ENCODE data around the gene MAP7D3. TPM values are rescaled to one million over a fixed set of nuclear protein-coding genes. Genes with fewer than 3 reads are reported as not detected.
A peak's percentile ranks its signal among the peaks of the same experiment; 100 is the strongest.

Gene MAP7D3
- total RNA-seq, 1 experiment from 2014 or later, result 18.0 TPM

- Mint-ChIP-seq H3K4me1 (ENCODE audit: insufficient read depth, unreplicated experiment) (peaks cover 11% of the 10 kb centered on the region), H3K9me3 (ENCODE audit: unreplicated experiment) (no peaks in the 10 kb centered on the region), H3K27me3 (ENCODE audit: insufficient read depth, unreplicated experiment) (peaks cover 58% of the 10 kb centered on the region), H3K36me3 (ENCODE audit: insufficient read depth, unreplicated experiment) (peaks cover 6% of the 10 kb centered on the region), H3K27ac (ENCODE audit: low read depth, unreplicated experiment) (no peak overlapping the region), H3K4me3 (ENCODE audit: unreplicated experiment) (no peak overlapping the region)
- BruUV-seq (replicated peaks), result no TSS peak
- intact Hi-C loops (cut with micrococcal nuclease), result no loop called here
- no peak for TF ChIP-seq CTCF (IDR thresholded peaks at IDR 0.05; ENCODE audit: unreplicated experiment)
- CTCF ChIA-PET, result interaction anchor here (1.5 kb wide), 1 partner anchor 12 kb away, joined by 7 read pairs; no protein-coding TSS in a partner anchor
- POLR2A ChIA-PET, result no interaction called here
- no peak for DNase-seq (ENCODE audit: unreplicated experiment)
Measured at GRCh38 chrX:136189222-136189621, 62.0 kb downstream of the MAP7D3 start.

- Mint-ChIP-seq H3K9me3 (ENCODE audit: unreplicated experiment) (no peaks in the 10 kb centered on the region), H3K27ac (ENCODE audit: low read depth, unreplicated experiment) (peak overlapping the region; percentile 31), H3K4me1 (ENCODE audit: insufficient read depth, unreplicated experiment) (peaks cover 6% of the 10 kb centered on the region), H3K36me3 (ENCODE audit: insufficient read depth, unreplicated experiment) (peaks cover 6% of the 10 kb centered on the region), H3K27me3 (ENCODE audit: insufficient read depth, unreplicated experiment) (peaks cover 43% of the 10 kb centered on the region), H3K4me3 (ENCODE audit: unreplicated experiment) (no peak overlapping the region)
- BruUV-seq (replicated peaks), result no TSS peak
- no peak for DNase-seq (ENCODE audit: unreplicated experiment)
- no peak for TF ChIP-seq CTCF (IDR thresholded peaks at IDR 0.05; ENCODE audit: unreplicated experiment)
- ChIA-PET POLR2A (no interaction called here), CTCF (interaction anchor here (0.7 to 1.2 kb wide), 2 partner anchors 47 to 157 kb away, joined by 3 read pairs; no protein-coding TSS in a partner anchor)
- intact Hi-C loops (cut with micrococcal nuclease), result no loop called here
Measured at GRCh38 chrX:136186023-136186413, 65.2 kb downstream of the MAP7D3 start.

- no TSS peak for BruUV-seq (replicated peaks)
- intact Hi-C loops (cut with micrococcal nuclease), result no loop called here
- H3K4me3 Mint-ChIP-seq (ENCODE audit: unreplicated experiment), result no peak overlapping the region
- ChIA-PET CTCF (interaction anchor here (0.7 kb wide), 1 partner anchor 48 kb away, joined by 3 read pairs; no protein-coding TSS in a partner anchor), POLR2A (no interaction called here)
- peaks cover 5% of the 10 kb centered on the region for H3K4me1 Mint-ChIP-seq (ENCODE audit: insufficient read depth, unreplicated experiment)
- H3K36me3 Mint-ChIP-seq (ENCODE audit: insufficient read depth, unreplicated experiment), result peaks cover 6% of the 10 kb centered on the region
- peak; percentile 46 for DNase-seq (ENCODE audit: unreplicated experiment)
- H3K27ac Mint-ChIP-seq (ENCODE audit: low read depth, unreplicated experiment), result peak overlapping the region; percentile 31
- peaks cover 45% of the 10 kb centered on the region for H3K27me3 Mint-ChIP-seq (ENCODE audit: insufficient read depth, unreplicated experiment)
- H3K9me3 Mint-ChIP-seq (ENCODE audit: unreplicated experiment), result no peaks in the 10 kb centered on the region
- no peak for TF ChIP-seq CTCF (IDR thresholded peaks at IDR 0.05; ENCODE audit: unreplicated experiment)
Measured at GRCh38 chrX:136185401-136186022, 65.7 kb downstream of the MAP7D3 start.

GRCh38 chrX:136183917-136184316 lies 67.3 kb downstream of the MAP7D3 start:
- no TSS peak for BruUV-seq (replicated peaks)
- no peak for TF ChIP-seq CTCF (IDR thresholded peaks at IDR 0.05; ENCODE audit: unreplicated experiment)
- Mint-ChIP-seq H3K36me3 (ENCODE audit: insufficient read depth, unreplicated experiment) (no peaks in the 10 kb centered on the region), H3K27ac (ENCODE audit: low read depth, unreplicated experiment) (peak overlapping the region; percentile 53), H3K9me3 (ENCODE audit: unreplicated experiment) (no peaks in the 10 kb centered on the region), H3K27me3 (ENCODE audit: insufficient read depth, unreplicated experiment) (peaks cover 49% of the 10 kb centered on the region), H3K4me3 (ENCODE audit: unreplicated experiment) (no peak overlapping the region), H3K4me1 (ENCODE audit: insufficient read depth, unreplicated experiment) (peaks cover 5% of the 10 kb centered on the region)
- ChIA-PET CTCF (no interaction called here), POLR2A (interaction anchor here (1.1 kb wide), 1 partner anchor 16 kb away, joined by 3 read pairs; no protein-coding TSS in a partner anchor)
- intact Hi-C loops (cut with micrococcal nuclease), result no loop called here
- no peak for DNase-seq (ENCODE audit: unreplicated experiment)
